22Rv1 (cell line): ENCODE results near the gene GRIK4.

ENCODE experiments used
- ZFX ChIP-seq: fragments of 450-650 bp; IDR thresholded peaks from 2 replicates; pipeline ENCODE4 v1.6.1; 2017; ENCODE audit warnings: antibody characterized with exemption, borderline replicate concordance
- TF ChIP-seq, protein P1 (sequence below): fragments of 450-650 bp; IDR thresholded peaks from 2 replicates; pipeline ENCODE4 v1.5.1; 2017; ENCODE audit warnings: mild to moderate bottlenecking

DNA sequence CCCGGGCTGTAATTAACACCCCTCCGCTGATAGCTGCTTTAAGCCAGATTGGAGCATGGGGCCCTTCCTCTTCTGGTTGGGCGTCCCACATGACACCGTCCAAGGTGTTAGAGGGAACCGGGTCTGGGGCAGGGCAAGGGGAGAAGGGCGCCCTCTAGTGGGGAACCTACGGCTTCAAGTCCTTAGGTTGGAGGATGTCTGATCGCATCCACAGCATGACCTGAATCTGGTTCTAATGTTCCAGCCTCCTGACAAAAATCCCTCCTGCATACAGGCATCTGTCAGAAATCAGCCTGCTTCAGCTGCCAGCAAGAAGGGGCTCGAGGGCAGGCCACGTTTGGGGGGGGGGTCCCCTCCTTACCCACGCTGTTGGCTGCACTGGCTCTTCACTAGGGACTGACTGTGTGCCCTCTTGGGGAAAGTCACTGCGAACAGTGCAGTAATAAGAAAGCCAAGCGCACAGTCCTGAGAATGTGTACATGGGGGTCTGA is 418.2 kb downstream of the GRIK4 start:
- TF ChIP-seq, protein P1, sequence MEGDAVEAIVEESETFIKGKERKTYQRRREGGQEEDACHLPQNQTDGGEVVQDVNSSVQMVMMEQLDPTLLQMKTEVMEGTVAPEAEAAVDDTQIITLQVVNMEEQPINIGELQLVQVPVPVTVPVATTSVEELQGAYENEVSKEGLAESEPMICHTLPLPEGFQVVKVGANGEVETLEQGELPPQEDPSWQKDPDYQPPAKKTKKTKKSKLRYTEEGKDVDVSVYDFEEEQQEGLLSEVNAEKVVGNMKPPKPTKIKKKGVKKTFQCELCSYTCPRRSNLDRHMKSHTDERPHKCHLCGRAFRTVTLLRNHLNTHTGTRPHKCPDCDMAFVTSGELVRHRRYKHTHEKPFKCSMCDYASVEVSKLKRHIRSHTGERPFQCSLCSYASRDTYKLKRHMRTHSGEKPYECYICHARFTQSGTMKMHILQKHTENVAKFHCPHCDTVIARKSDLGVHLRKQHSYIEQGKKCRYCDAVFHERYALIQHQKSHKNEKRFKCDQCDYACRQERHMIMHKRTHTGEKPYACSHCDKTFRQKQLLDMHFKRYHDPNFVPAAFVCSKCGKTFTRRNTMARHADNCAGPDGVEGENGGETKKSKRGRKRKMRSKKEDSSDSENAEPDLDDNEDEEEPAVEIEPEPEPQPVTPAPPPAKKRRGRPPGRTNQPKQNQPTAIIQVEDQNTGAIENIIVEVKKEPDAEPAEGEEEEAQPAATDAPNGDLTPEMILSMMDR, result peak; percentile 91
- no peak for TF ChIP-seq ZFX
